ENCODE measurements around the gene ZFYVE9.

- TF ChIP-seq CTCF (IDR thresholded peaks at IDR 0.05) (no peak), POLR2A (IDR thresholded peaks at IDR 0.05) (no peak)
Observed at GRCh38 chr1:52203935-52204625, 62.2 kb downstream of the ZFYVE9 start.
